H1 (cell line): ENCODE measurements around the gene ATP23. TPM values are rescaled to one million over a fixed set of nuclear protein-coding genes. Genes with fewer than 3 reads are reported as not detected.

Experiments used
- CTCF ChIA-PET: fragments of 300-600 bp; sonication (Branson Sonifier 250); formaldehyde crosslinking; loops from one replicate; lab custom pipeline; 2021; ENCODE audit not compliant: partially characterized antibody; lab: Charles Lee
- POLR2A ChIA-PET: fragments of 300-600 bp; sonication (Branson Sonifier 250); formaldehyde crosslinking; loops from one replicate; lab custom pipeline; 2021; ENCODE audit warnings: inconsistent platforms; ENCODE audit not compliant: partially characterized antibody; lab: Charles Lee
- DNase-seq, 2 experiments: peaks; one replicate each; pipeline versions ENCODE4 v3.0.0 to v3.0.0-alpha.2; 2010 to 2022; ENCODE audit warnings: low spot score in 2 of 2, low read depth in 1 of 2, mixed read lengths in 1 of 2
- FAIRE-seq: peaks from 2 replicates; lab custom pipeline; 2011; peaks lifted over from hg19 to GRCh38; lab: Jason Lieb, UNC
- H2AFZ ChIP-seq: 2 replicates; pipeline ENCODE4 v1.8.1; 2012; ENCODE audit warnings: low read length, inconsistent platforms
- H2AK5ac ChIP-seq: 2 replicates; pipeline ENCODE4 v1.6.1; 2013; ENCODE audit warnings: low read depth, low read length
- H2BK120ac ChIP-seq: replicated peaks from 2 replicates; pipeline ENCODE3; 2013; ENCODE audit warnings: low read depth, low read length, inconsistent platforms
- H2BK12ac ChIP-seq: 2 replicates; pipeline ENCODE4 v1.6.1; 2013; ENCODE audit warnings: low read depth, low read length
- H2BK15ac ChIP-seq: 2 replicates; pipeline ENCODE4 v1.6.1; 2013; ENCODE audit warnings: low read length
- H2BK20ac ChIP-seq: 2 replicates; pipeline ENCODE4 v1.6.1; 2013; ENCODE audit warnings: low read length
- H2BK5ac ChIP-seq: 2 replicates; pipeline ENCODE4 v1.6.1; 2013; ENCODE audit warnings: low read depth, low read length
- H3K14ac ChIP-seq: 2 replicates; pipeline ENCODE4 v1.6.1; 2013; ENCODE audit warnings: inconsistent platforms; ENCODE audit not compliant: insufficient read length
- H3K18ac ChIP-seq: 2 replicates; pipeline ENCODE4 v1.6.1; 2013; ENCODE audit warnings: low read length; ENCODE audit errors: extremely low read depth
- H3K23ac ChIP-seq: 2 replicates; pipeline ENCODE4 v1.6.1; 2013; ENCODE audit warnings: inconsistent platforms; ENCODE audit not compliant: insufficient read length
- H3K23me2 ChIP-seq: 2 replicates; pipeline ENCODE4 v1.6.1; 2013; ENCODE audit warnings: low read depth, low read length
- H3K27ac ChIP-seq: 2 replicates; pipeline ENCODE4 v1.6.1; 2011; ENCODE audit warnings: low read depth, low read length, inconsistent platforms
- H3K27me3 ChIP-seq, 4 experiments: replicated peaks in 1 of 4; 1 replicate in 1 of 4; 2 replicates in 3 of 4; pipeline versions ENCODE4 v1.6.1 to v1.8.1; 2011 to 2013; ENCODE audit warnings: low read length in 3 of 4, mild to moderate bottlenecking in 3 of 4, inconsistent platforms in 2 of 4, mixed read lengths in 2 of 4, moderate library complexity in 1 of 4; ENCODE audit not compliant: control insufficient read depth in 3 of 4, insufficient read depth in 3 of 4; ENCODE audit errors: extremely low read depth in 1 of 4
- H3K36me3 ChIP-seq, 4 experiments: 2 replicates each; pipeline versions ENCODE4 v1.6.1 to v1.8.1; 2011 to 2013; ENCODE audit warnings: mild to moderate bottlenecking in 4 of 4, low read length in 3 of 4, moderate library complexity in 2 of 4, control low read depth in 1 of 4, inconsistent platforms in 1 of 4; ENCODE audit not compliant: insufficient read depth in 4 of 4, control insufficient read depth in 2 of 4
- H3K4ac ChIP-seq: replicated peaks from 2 replicates; pipeline ENCODE3; 2013; ENCODE audit warnings: low read length, low read depth, mixed read lengths, inconsistent platforms; ENCODE audit not compliant: insufficient read length
- H3K4me1 ChIP-seq, 4 experiments: replicated peaks in 1 of 4; 1 replicate in 1 of 4; 2 replicates in 3 of 4; pipeline versions ENCODE4 v1.6.1 to v1.8.1; 2011 to 2013; ENCODE audit warnings: low read length in 3 of 4, inconsistent platforms in 2 of 4, mixed read lengths in 1 of 4; ENCODE audit not compliant: insufficient read depth in 4 of 4, control insufficient read depth in 3 of 4
- H3K4me2 ChIP-seq, 2 experiments: 2 replicates each; pipeline versions ENCODE4 v1.6.1 to v1.8.1; 2011 to 2013; ENCODE audit warnings: low read depth in 2 of 2, low read length in 2 of 2, control low read depth in 1 of 2, inconsistent platforms in 1 of 2, mild to moderate bottlenecking in 1 of 2; ENCODE audit not compliant: insufficient read depth in 1 of 2
- H3K4me3 ChIP-seq, 4 experiments: fragments of 200-600, 300-600 bp in 1 of 4; sonication (generic), shearing (Covaris generic), sonication (Bioruptor Twin) in 1 of 4; 2 replicates each; pipeline versions ENCODE4 v1.5.1 to v1.8.1; 2011 to 2016; ENCODE audit warnings: low read length in 4 of 4, low read depth in 3 of 4, control low read depth in 2 of 4, inconsistent platforms in 2 of 4, mild to moderate bottlenecking in 2 of 4, mixed read lengths in 1 of 4, moderate library complexity in 1 of 4; ENCODE audit not compliant: insufficient read depth in 2 of 4; ENCODE audit errors: extremely low read depth in 1 of 4
- H3K56ac ChIP-seq: replicated peaks from 2 replicates; pipeline ENCODE3; 2013; ENCODE audit warnings: low read depth, mild to moderate bottlenecking, mixed read lengths, low read length, inconsistent platforms; ENCODE audit not compliant: insufficient read length
- H3K79me1 ChIP-seq: 2 replicates; pipeline ENCODE4 v1.6.1; 2013; ENCODE audit warnings: low read depth, low read length, control low read depth
- H3K79me2 ChIP-seq, 2 experiments: 2 replicates each; pipeline versions ENCODE4 v1.6.1 to v1.8.1; 2012 to 2013; ENCODE audit warnings: low read length in 2 of 2, mild to moderate bottlenecking in 2 of 2, inconsistent platforms in 1 of 2; ENCODE audit not compliant: insufficient read depth in 2 of 2, control insufficient read depth in 1 of 2
- H3K9ac ChIP-seq, 4 experiments: replicated peaks in 1 of 4; 1 replicate in 1 of 4; 2 replicates in 3 of 4; pipeline versions ENCODE4 v1.6.1 to v1.8.1; 2011 to 2013; ENCODE audit warnings: low read depth in 3 of 4, low read length in 3 of 4, control low read depth in 2 of 4, mild to moderate bottlenecking in 2 of 4, moderate library complexity in 2 of 4, inconsistent platforms in 1 of 4; ENCODE audit errors: extremely low read depth in 1 of 4
- H3K9me3 ChIP-seq, 2 experiments: 2 replicates each; pipeline versions ENCODE4 v1.6.1 to v1.8.1; 2012 to 2013; ENCODE audit warnings: mild to moderate bottlenecking in 2 of 2, moderate library complexity in 2 of 2, control low read depth in 1 of 2, inconsistent platforms in 1 of 2, low read depth in 1 of 2, low read length in 1 of 2, mixed read lengths in 1 of 2; ENCODE audit not compliant: insufficient read depth in 2 of 2
- H4K20me1 ChIP-seq, 2 experiments: replicated peaks in 1 of 2; 2 replicates each; pipeline versions ENCODE3 to v1.8.1; 2011 to 2013; ENCODE audit warnings: inconsistent platforms in 2 of 2, low read length in 2 of 2, mild to moderate bottlenecking in 1 of 2; ENCODE audit not compliant: insufficient read depth in 2 of 2, control insufficient read depth in 1 of 2
- H4K5ac ChIP-seq: 2 replicates; pipeline ENCODE4 v1.6.1; 2013; ENCODE audit warnings: low read length, low read depth, mixed read lengths, inconsistent platforms; ENCODE audit not compliant: insufficient read length
- H4K8ac ChIP-seq: 2 replicates; pipeline ENCODE4 v1.8.0; 2013; ENCODE audit warnings: mild to moderate bottlenecking, moderate library complexity, low read length, inconsistent platforms; ENCODE audit not compliant: insufficient read depth; ENCODE audit errors: extremely low read depth
- H4K91ac ChIP-seq: replicated peaks from 2 replicates; pipeline ENCODE3; 2013; ENCODE audit warnings: low read length, mixed read lengths, inconsistent platforms; ENCODE audit not compliant: insufficient read length
- ATF2 ChIP-seq: IDR thresholded peaks from 2 replicates; pipeline ENCODE4 v1.6.1; 2012; ENCODE audit warnings: low read length, inconsistent platforms
- CHD2 ChIP-seq: IDR thresholded peaks from 2 replicates; pipeline ENCODE4 v1.6.1; 2012; ENCODE audit warnings: low read length, improper control_type of control experiment
- E2F6 ChIP-seq: IDR thresholded peaks from 2 replicates; pipeline ENCODE4 v1.6.1; 2012; ENCODE audit warnings: inconsistent platforms
- MAX ChIP-seq: IDR thresholded peaks from 2 replicates; pipeline ENCODE4 v1.6.1; 2012; ENCODE audit warnings: inconsistent platforms
- RAD21 ChIP-seq, 2 experiments: IDR thresholded peaks in 1 of 2; conservative IDR thresholded peaks in 1 of 2; 2 replicates each; pipeline ENCODE4 v1.6.1; 2011; ENCODE audit warnings: low read depth in 2 of 2, low read length in 2 of 2, improper control_type of control experiment in 1 of 2, inconsistent platforms in 1 of 2, mild to moderate bottlenecking in 1 of 2, moderate library complexity in 1 of 2
- WGBS, 2 experiments: shearing (Covaris generic) in 1 of 2; methylation state at CpG; one replicate each; pipeline versions ENCODE4 v1.1.6 to v1.1.7; 2013 to 2015; ENCODE audit warnings: low lambda C conversion rate in 2 of 2, mixed read lengths in 2 of 2, inconsistent platforms in 1 of 2, low coverage in 1 of 2, missing lambda C conversion rate in 1 of 2; ENCODE audit not compliant: insufficient replicate concordance in 2 of 2, insufficient coverage in 1 of 2, insufficient read length in 1 of 2; ENCODE audit errors: extremely low coverage in 1 of 2, missing lambda C conversion rate in 1 of 2; 5-methylcytosine and 5-hydroxymethylcytosine counted together
- polyA plus RNA-seq, 7 experiments: library from polyadenylated mRNA; depleted of rRNA in 3 of 7; stranded (reverse) in 5 of 7; unstranded in 2 of 7; fragments of >200 nt in 5 of 7; fragments of 200-250 nt in 2 of 7; gene quantifications; 1 replicate in 5 of 7; 2 replicates in 1 of 7; 4 replicates in 1 of 7; pipeline versions ENCODE4 v1.2.1 to v1.2.3, GENCODE V29; 2011 to 2013; ENCODE audit warnings: missing spikeins in 2 of 7, mixed read lengths in 2 of 7
- total RNA-seq: library from RNA; stranded (reverse); fragmentation: NEBNext Ultra II Directional; extraction: Animal tissue kit (Norgen Biotek cat#: 25700); gene quantifications from 2 replicates; pipeline ENCODE4 v1.2.1, GENCODE V29; 2021

Gene ATP23
- total and polyA plus RNA-seq, 2 of the 8 experiments (the other 6 are each of a cell fraction or from before 2014, with no cell fraction given) = 10.2 to 13.5 TPM

- DNase-seq (no peak), FAIRE-seq (no peak)
- no peak overlapping the region for H2BK5ac ChIP-seq
- no peaks in the 10 kb centered on the region for H3K4me1 ChIP-seq
- H3K79me1 ChIP-seq = no peaks in the 10 kb centered on the region
- H4K5ac ChIP-seq = no peak overlapping the region
- TF ChIP-seq MAX (no peak), CHD2 (no peak), RAD21 (IDR thresholded peaks at IDR 0.05 in 1 of 2, conservative IDR thresholded peaks at IDR 0.05 in 1 of 2; ENCODE audit: low read depth in 2 of 2, low read length in 2 of 2) (peak; percentile 36 to 44), E2F6 (no peak), ATF2 (no peak)
- H2BK20ac ChIP-seq = no peak overlapping the region
- H2BK120ac ChIP-seq = no peak overlapping the region
- no peaks in the 10 kb centered on the region for H3K23me2 ChIP-seq
- no peaks in the 10 kb centered on the region for H3K79me2 ChIP-seq
- H2AFZ ChIP-seq = no peak overlapping the region
- no peaks in the 10 kb centered on the region for H3K27me3 ChIP-seq
- POLR2A ChIA-PET = no interaction called here
- no peak overlapping the region for H3K9ac ChIP-seq
- no peak overlapping the region for H3K56ac ChIP-seq
- H4K20me1 ChIP-seq = no peaks in the 10 kb centered on the region
- no peak overlapping the region for H2AK5ac ChIP-seq
- no peak overlapping the region for H3K4me3 ChIP-seq
- H4K8ac ChIP-seq = no peak overlapping the region
- H3K9me3 ChIP-seq = peaks cover 15% of the 10 kb centered on the region in 2 experiments
- no peak overlapping the region for H3K23ac ChIP-seq
- H4K91ac ChIP-seq = no peak overlapping the region
- 83% methylated on average over 1 of the region's 1 CpG; no CpG with 5 or more reads in 1 of the 2 experiments for WGBS, 2 experiments
- no peak overlapping the region for H2BK12ac ChIP-seq
- no peak overlapping the region for H3K4me2 ChIP-seq
- H3K14ac ChIP-seq = no peak overlapping the region
- H3K36me3 ChIP-seq = no peaks in the 10 kb centered on the region
- H3K18ac ChIP-seq = no peak overlapping the region
- no peak overlapping the region for H3K4ac ChIP-seq
- H3K27ac ChIP-seq = no peak overlapping the region
- CTCF ChIA-PET = interaction anchor here (0.8 to 1.8 kb wide), 10 partner anchors 9 to 451 kb away, joined by 3 to 5 read pairs (median 3); no protein-coding TSS in a partner anchor
- H2BK15ac ChIP-seq = no peak overlapping the region
These were observed 51.7 kb downstream of the ATP23 start for GRCh38 chr12:57993030-57993429.
